ENCODE data around the gene SLC13A3.

The SLC13A3 gene

DNA sequence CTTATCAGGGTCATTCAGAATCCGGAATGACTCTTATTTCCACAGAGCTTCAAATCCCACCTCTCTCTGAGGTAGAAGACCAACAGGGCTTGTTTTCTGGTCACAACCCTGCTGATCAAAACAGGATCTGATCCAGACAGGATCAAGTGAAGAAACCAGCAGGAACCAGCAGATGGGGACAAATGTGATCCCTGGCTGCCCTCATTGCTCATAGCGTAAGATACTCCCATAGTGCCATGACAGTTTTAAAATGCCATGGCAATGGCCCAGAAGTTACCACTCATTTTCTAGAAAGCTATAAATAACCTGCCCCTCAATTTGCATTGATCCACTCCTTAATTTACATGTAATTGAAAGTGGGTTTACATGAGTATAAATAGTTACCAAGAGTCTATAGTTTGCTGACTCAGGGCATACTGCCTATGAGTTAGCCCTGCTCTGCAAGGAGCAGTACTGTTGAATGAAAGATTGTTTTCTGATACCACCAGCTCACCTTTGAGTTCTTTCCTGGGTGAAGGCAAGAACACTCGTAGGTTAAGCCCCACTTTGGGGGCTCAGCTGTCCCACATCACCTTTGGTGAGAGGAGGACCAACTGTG is 131.7 kb downstream of the SLC13A3 start:
- no peak for DNase-seq

DNA sequence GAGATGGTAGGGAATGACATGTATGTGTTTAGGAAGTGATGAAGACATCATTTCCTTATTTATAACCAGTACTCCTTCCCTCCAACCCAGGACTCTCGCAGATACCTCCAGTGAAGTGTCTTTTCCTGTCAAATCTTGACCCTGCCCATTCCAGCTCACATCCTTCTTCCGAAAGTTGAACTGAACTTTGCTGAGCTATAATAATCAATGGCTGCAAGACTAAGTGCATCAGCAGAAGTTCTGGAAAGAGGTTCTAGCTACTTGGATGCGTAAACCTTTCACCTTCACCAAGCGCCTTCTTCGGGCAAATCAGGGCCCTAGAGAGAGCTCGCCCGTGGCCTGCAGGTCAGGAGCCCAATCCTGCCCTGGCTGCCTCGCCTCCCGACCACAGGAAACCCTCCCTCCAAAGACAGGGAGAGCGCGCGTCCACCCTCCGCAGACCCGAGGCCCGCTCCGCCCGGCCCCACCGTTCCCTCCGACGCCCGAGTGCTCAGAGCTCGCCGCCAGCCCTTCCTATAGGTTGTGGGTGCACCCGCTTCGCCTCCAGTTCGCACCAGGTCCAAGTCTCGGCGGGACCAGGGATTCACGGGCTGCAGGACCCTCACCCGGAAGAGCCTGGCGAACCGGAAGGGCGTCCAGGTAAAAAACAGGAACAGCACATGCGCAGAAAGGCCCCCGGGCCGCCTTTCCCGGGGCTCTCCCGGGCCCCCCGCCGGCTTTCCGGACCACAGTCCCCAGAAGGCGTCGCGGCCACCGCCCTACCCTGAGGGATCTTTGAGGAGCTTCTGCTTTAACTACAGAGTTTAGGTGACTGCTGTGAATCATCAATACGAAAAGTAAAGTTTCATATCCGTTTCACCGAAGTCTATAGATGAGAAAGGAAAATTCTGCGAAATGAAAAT is 138.1 kb downstream of the SLC13A3 start, which contains the start of gene ZNF334:
TSS of gene ZNF334 (minus strand) at position 617 of the 902 bp plus-strand sequence. CDS start 1,457 bp downstream, outside the sequence.
- DNase-seq, result peak; percentile 88

DNA sequence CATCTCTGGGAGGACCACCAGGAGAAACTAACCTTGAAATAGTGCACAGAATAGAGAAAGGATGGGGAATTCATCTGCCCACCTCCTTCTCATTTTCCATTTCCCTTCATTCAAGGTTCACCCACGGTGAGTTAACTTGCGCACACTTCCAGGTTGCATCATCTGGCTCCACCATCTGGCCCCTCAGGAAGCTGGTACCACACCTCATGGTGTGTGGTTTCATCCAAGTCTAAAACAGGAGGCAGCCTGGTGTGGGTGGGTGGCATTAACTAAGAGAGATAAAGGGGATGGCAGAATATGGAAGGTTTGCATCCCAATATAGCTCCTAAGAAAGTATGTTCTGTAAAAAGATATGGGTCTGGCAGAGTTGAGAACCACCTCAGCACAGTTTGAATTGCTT is 141.7 kb downstream of the SLC13A3 start:
- DNase-seq, result no peak

Measured in NCI-H1105 treated with DMSO at 0.1 percent for 48 hours (cell line).